SK-N-SH (cell line): ENCODE measurements around the gene PIGC. TPM values are rescaled to one million over a fixed set of nuclear protein-coding genes. Genes with fewer than 3 reads are reported as not detected.

Experiments used
- CTCF ChIA-PET: fragments of 300-600, 350-600 bp; formaldehyde crosslinking; extraction: SDS; loops from one replicate; lab custom pipeline; 2021; lab: Yijun Ruan, JAX
- POLR2A ChIA-PET: fragments of 350-600 bp; sonication (Branson Sonifier 250); formaldehyde crosslinking; extraction: SDS; loops from one replicate; lab custom pipeline; 2020; ENCODE audit warnings: antibody characterized with exemption, inconsistent platforms; lab: Yijun Ruan, JAX
- DNase-seq: peaks from one replicate; pipeline ENCODE4 v3.0.0; 2012
- H2AFZ ChIP-seq: fragments of 200-600 bp; sonication (generic); 2 replicates; pipeline ENCODE4 v1.8.1; 2016; ENCODE audit warnings: antibody characterized with exemption, mild to moderate bottlenecking, low read depth
- H3F3A ChIP-seq: fragments of 200-600 bp; sonication (generic); replicated peaks from 2 replicates; pipeline ENCODE3; 2016; ENCODE audit warnings: antibody characterized with exemption, mild to moderate bottlenecking; ENCODE audit not compliant: insufficient read depth
- H3K27ac ChIP-seq, 2 experiments: fragments of 200-500 bp in 1 of 2; fragments of 200-600 bp in 1 of 2; sonication (Bioruptor generic) in 1 of 2; sonication (generic), shearing (Covaris generic) in 1 of 2; 2 replicates each; pipeline versions ENCODE4 v1.5.1 to v1.6.1; 2014 to 2016; ENCODE audit warnings: low read depth in 2 of 2, inconsistent platforms in 1 of 2, low read length in 1 of 2, mild to moderate bottlenecking in 1 of 2, mixed read lengths in 1 of 2
- H3K27me3 ChIP-seq: fragments of 200-600 bp; sonication (generic), shearing (Covaris generic); 2 replicates; pipeline ENCODE4 v1.6.1; 2016; ENCODE audit warnings: mixed run types; ENCODE audit not compliant: insufficient read depth
- H3K36me3 ChIP-seq, 2 experiments: fragments of 200-500 bp in 1 of 2; fragments of 200-600 bp in 1 of 2; sonication (Bioruptor generic) in 1 of 2; sonication (generic) in 1 of 2; replicated peaks in 1 of 2; 2 replicates each; pipeline versions ENCODE3 to v1.5.1; 2014 to 2016; ENCODE audit warnings: low read length in 1 of 2, mild to moderate bottlenecking in 1 of 2; ENCODE audit not compliant: insufficient read depth in 2 of 2, control insufficient read depth in 1 of 2
- H3K4me1 ChIP-seq, 2 experiments: fragments of 200-500 bp in 1 of 2; fragments of 200-600 bp in 1 of 2; sonication (Bioruptor generic) in 1 of 2; sonication (generic), shearing (Covaris generic) in 1 of 2; 2 replicates each; pipeline versions ENCODE4 v1.5.1 to v1.6.1; 2014 to 2016; ENCODE audit warnings: low read depth in 1 of 2, low read length in 1 of 2, mixed run types in 1 of 2; ENCODE audit not compliant: insufficient read depth in 2 of 2, control insufficient read depth in 1 of 2
- H3K4me2 ChIP-seq: fragments of 200-600 bp; sonication (generic), shearing (Covaris generic); 2 replicates; pipeline ENCODE4 v1.6.1; 2017; ENCODE audit warnings: mixed run types
- H3K4me3 ChIP-seq, 2 experiments: fragments of 200-500 bp in 1 of 2; fragments of 200-600 bp in 1 of 2; sonication (Bioruptor generic) in 1 of 2; sonication (generic), shearing (Covaris generic) in 1 of 2; 2 replicates each; pipeline versions ENCODE4 v1.5.1 to v1.8.1; 2014 to 2016; ENCODE audit warnings: low read depth in 2 of 2, inconsistent platforms in 1 of 2, low read length in 1 of 2, mild to moderate bottlenecking in 1 of 2, mixed read lengths in 1 of 2, moderate library complexity in 1 of 2
- H3K79me2 ChIP-seq: fragments of 200-600 bp; sonication (generic); 2 replicates; pipeline ENCODE4 v1.8.1; 2017; ENCODE audit warnings: mild to moderate bottlenecking; ENCODE audit not compliant: insufficient read depth
- H3K9ac ChIP-seq: fragments of 200-600 bp; sonication (generic); 2 replicates; pipeline ENCODE4 v1.6.1; 2017; ENCODE audit warnings: mixed run types
- H3K9me2 ChIP-seq: fragments of 200-600 bp; sonication (generic); 2 replicates; pipeline ENCODE4 v1.6.1; 2017; ENCODE audit warnings: mixed run types
- H3K9me3 ChIP-seq: fragments of 200-600 bp; sonication (generic); 2 replicates; pipeline ENCODE4 v1.6.1; 2017; ENCODE audit warnings: mixed run types, mild to moderate bottlenecking, moderate library complexity
- H4K20me1 ChIP-seq: fragments of 200-600 bp; sonication (generic); 2 replicates; pipeline ENCODE4 v1.6.1; 2017; ENCODE audit warnings: mild to moderate bottlenecking, mixed run types; ENCODE audit not compliant: insufficient read depth
- CHD2 ChIP-seq: fragments of 150-350 bp; IDR thresholded peaks from 2 replicates; pipeline ENCODE4 v1.6.1; 2018; ENCODE audit warnings: low read length; ENCODE audit not compliant: partially characterized antibody
- EZH2phosphoT487 ChIP-seq: fragments of 200-600 bp; sonication (generic); IDR thresholded peaks from 2 replicates; pipeline ENCODE4 v1.6.1; 2017; ENCODE audit warnings: low read depth, mixed run types, mild to moderate bottlenecking, antibody characterized with exemption, moderate library complexity, borderline replicate concordance
- FOSL2 ChIP-seq: IDR thresholded peaks from 2 replicates; pipeline ENCODE4 v1.4.0; 2012; ENCODE audit warnings: low read depth, mild to moderate bottlenecking, moderate library complexity, borderline replicate concordance
- FOXJ3 ChIP-seq: sonication (generic); formaldehyde crosslinking; IDR thresholded peaks from 2 replicates; pipeline ENCODE4 v1.5.1; 2020; ENCODE audit warnings: mild to moderate bottlenecking, missing genetic modification reagents
- FOXM1 ChIP-seq: IDR thresholded peaks from 2 replicates; pipeline ENCODE4 v1.4.0; 2012; ENCODE audit warnings: low read depth, mild to moderate bottlenecking
- GABPA ChIP-seq: IDR thresholded peaks from 2 replicates; pipeline ENCODE4 v1.4.0; 2012; ENCODE audit warnings: low read depth, mild to moderate bottlenecking
- JUND ChIP-seq: IDR thresholded peaks from 2 replicates; pipeline ENCODE4 v1.4.0; 2012
- MEF2A ChIP-seq: IDR thresholded peaks from 2 replicates; pipeline ENCODE4 v1.4.0; 2012; ENCODE audit warnings: low read depth, borderline replicate concordance
- MXI1 ChIP-seq: IDR thresholded peaks from 2 replicates; pipeline ENCODE4 v1.6.1; 2012; ENCODE audit warnings: mild to moderate bottlenecking, low read depth, low read length, improper control_type of control experiment
- NFIC ChIP-seq: IDR thresholded peaks from 2 replicates; pipeline ENCODE4 v1.4.0; 2012; ENCODE audit warnings: borderline replicate concordance
- NRF1 ChIP-seq: IDR thresholded peaks from 2 replicates; pipeline ENCODE4 v1.6.1; 2012; ENCODE audit warnings: low read depth, mild to moderate bottlenecking, low read length
- TCF12 ChIP-seq: IDR thresholded peaks from 2 replicates; pipeline ENCODE4 v1.4.0; 2012
- YY1 ChIP-seq: IDR thresholded peaks from 2 replicates; pipeline ENCODE4 v1.4.0; 2012; ENCODE audit warnings: low read depth, mild to moderate bottlenecking
- WGBS: methylation state at CpG from one replicate; pipeline ENCODE4 v1.1.6; 2017; ENCODE audit warnings: low lambda C conversion rate; 5-methylcytosine and 5-hydroxymethylcytosine counted together
- polyA plus RNA-seq, 3 experiments: library from polyadenylated mRNA; depleted of rRNA; stranded (reverse); fragments of >200 nt; gene quantifications; 2 replicates each; pipeline ENCODE4 v1.2.3, GENCODE V29; 2012
- TF ChIP-seq, protein P1 (sequence below): fragments of 200-600 bp; sonication (generic); IDR thresholded peaks from 2 replicates; pipeline ENCODE4 v1.6.1; 2017; ENCODE audit warnings: antibody characterized with exemption, mild to moderate bottlenecking, moderate library complexity
- TF ChIP-seq, protein P2 (sequence below): fragments of 150-350 bp; IDR thresholded peaks from 2 replicates; pipeline ENCODE4 v1.6.1; 2017; ENCODE audit warnings: antibody characterized with exemption, low read length, low read depth, borderline replicate concordance
- TF ChIP-seq, protein P3 (sequence below): IDR thresholded peaks from 2 replicates; pipeline ENCODE4; 2012
- TF ChIP-seq, protein P4 (sequence below): IDR thresholded peaks from 2 replicates; pipeline ENCODE4 v1.4.0; 2012; ENCODE audit warnings: low read depth
- TF ChIP-seq, protein P5 (sequence below): fragments of 150-350 bp; IDR thresholded peaks from 2 replicates; pipeline ENCODE4 v1.6.1; 2016; ENCODE audit warnings: mild to moderate bottlenecking, low read depth, low read length
- TF ChIP-seq, protein P6 (sequence below): IDR thresholded peaks from 2 replicates; pipeline ENCODE4 v1.4.0; 2012; ENCODE audit warnings: low read depth, borderline replicate concordance
- TF ChIP-seq, protein P7 (sequence below): IDR thresholded peaks from 2 replicates; pipeline ENCODE4 v1.4.0; 2012; ENCODE audit warnings: low read depth, borderline replicate concordance

Gene PIGC
- polyA plus RNA-seq, 1 of the 3 experiments (the other 2 are of a cell fraction) = 20.6 TPM

DNA sequence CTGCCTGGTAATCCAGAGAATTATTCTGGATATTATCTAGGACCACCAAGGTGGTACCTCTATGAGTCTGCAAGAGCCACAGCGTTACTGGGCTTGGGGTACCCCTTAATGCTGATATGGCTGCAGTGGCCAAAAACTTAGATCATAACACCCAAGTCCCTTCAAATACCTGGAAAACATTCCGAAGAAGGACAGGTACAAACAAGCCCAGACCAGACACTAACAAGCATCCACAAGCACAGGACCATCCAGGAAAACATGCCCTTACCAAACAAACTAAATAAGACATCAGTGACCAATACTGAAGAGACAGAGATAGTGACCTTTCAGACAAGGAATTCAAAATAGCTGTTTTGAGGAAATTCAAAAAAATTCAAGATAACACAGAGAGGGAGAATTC is 20.5 kb downstream of the PIGC start:
- no peak for TF ChIP-seq EZH2phosphoT487
- TF ChIP-seq JUND = no peak
- TF ChIP-seq, protein P1, sequence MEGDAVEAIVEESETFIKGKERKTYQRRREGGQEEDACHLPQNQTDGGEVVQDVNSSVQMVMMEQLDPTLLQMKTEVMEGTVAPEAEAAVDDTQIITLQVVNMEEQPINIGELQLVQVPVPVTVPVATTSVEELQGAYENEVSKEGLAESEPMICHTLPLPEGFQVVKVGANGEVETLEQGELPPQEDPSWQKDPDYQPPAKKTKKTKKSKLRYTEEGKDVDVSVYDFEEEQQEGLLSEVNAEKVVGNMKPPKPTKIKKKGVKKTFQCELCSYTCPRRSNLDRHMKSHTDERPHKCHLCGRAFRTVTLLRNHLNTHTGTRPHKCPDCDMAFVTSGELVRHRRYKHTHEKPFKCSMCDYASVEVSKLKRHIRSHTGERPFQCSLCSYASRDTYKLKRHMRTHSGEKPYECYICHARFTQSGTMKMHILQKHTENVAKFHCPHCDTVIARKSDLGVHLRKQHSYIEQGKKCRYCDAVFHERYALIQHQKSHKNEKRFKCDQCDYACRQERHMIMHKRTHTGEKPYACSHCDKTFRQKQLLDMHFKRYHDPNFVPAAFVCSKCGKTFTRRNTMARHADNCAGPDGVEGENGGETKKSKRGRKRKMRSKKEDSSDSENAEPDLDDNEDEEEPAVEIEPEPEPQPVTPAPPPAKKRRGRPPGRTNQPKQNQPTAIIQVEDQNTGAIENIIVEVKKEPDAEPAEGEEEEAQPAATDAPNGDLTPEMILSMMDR = no peak
- TF ChIP-seq, protein P2, sequence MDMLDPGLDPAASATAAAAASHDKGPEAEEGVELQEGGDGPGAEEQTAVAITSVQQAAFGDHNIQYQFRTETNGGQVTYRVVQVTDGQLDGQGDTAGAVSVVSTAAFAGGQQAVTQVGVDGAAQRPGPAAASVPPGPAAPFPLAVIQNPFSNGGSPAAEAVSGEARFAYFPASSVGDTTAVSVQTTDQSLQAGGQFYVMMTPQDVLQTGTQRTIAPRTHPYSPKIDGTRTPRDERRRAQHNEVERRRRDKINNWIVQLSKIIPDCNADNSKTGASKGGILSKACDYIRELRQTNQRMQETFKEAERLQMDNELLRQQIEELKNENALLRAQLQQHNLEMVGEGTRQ = no peak
- TF ChIP-seq FOSL2 = no peak
- no peak for TF ChIP-seq NFIC
- no peak for TF ChIP-seq GABPA
- TF ChIP-seq MEF2A = no peak
- no peak for TF ChIP-seq NRF1
- TF ChIP-seq, protein P3, sequence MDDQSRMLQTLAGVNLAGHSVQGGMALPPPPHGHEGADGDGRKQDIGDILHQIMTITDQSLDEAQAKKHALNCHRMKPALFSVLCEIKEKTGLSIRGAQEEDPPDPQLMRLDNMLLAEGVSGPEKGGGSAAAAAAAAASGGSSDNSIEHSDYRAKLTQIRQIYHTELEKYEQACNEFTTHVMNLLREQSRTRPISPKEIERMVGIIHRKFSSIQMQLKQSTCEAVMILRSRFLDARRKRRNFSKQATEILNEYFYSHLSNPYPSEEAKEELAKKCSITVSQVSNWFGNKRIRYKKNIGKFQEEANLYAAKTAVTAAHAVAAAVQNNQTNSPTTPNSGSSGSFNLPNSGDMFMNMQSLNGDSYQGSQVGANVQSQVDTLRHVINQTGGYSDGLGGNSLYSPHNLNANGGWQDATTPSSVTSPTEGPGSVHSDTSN = no peak
- TF ChIP-seq, protein P4, sequence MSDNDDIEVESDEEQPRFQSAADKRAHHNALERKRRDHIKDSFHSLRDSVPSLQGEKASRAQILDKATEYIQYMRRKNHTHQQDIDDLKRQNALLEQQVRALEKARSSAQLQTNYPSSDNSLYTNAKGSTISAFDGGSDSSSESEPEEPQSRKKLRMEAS = no peak
- no peak for TF ChIP-seq YY1
- TF ChIP-seq CHD2 = no peak
- no peak for TF ChIP-seq FOXJ3
- no peak for TF ChIP-seq TCF12
- TF ChIP-seq, protein P5, sequence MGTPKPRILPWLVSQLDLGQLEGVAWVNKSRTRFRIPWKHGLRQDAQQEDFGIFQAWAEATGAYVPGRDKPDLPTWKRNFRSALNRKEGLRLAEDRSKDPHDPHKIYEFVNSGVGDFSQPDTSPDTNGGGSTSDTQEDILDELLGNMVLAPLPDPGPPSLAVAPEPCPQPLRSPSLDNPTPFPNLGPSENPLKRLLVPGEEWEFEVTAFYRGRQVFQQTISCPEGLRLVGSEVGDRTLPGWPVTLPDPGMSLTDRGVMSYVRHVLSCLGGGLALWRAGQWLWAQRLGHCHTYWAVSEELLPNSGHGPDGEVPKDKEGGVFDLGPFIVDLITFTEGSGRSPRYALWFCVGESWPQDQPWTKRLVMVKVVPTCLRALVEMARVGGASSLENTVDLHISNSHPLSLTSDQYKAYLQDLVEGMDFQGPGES = no peak
- TF ChIP-seq, protein P6, sequence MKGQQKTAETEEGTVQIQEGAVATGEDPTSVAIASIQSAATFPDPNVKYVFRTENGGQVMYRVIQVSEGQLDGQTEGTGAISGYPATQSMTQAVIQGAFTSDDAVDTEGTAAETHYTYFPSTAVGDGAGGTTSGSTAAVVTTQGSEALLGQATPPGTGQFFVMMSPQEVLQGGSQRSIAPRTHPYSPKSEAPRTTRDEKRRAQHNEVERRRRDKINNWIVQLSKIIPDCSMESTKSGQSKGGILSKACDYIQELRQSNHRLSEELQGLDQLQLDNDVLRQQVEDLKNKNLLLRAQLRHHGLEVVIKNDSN = no peak
- no peak for TF ChIP-seq FOXM1
- TF ChIP-seq, protein P7, sequence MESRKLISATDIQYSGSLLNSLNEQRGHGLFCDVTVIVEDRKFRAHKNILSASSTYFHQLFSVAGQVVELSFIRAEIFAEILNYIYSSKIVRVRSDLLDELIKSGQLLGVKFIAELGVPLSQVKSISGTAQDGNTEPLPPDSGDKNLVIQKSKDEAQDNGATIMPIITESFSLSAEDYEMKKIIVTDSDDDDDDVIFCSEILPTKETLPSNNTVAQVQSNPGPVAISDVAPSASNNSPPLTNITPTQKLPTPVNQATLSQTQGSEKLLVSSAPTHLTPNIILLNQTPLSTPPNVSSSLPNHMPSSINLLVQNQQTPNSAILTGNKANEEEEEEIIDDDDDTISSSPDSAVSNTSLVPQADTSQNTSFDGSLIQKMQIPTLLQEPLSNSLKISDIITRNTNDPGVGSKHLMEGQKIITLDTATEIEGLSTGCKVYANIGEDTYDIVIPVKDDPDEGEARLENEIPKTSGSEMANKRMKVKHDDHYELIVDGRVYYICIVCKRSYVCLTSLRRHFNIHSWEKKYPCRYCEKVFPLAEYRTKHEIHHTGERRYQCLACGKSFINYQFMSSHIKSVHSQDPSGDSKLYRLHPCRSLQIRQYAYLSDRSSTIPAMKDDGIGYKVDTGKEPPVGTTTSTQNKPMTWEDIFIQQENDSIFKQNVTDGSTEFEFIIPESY = no peak
- TF ChIP-seq MXI1 = no peak

More for the DNA sequence above, 20.5 kb downstream of the PIGC start:
- Histone ChIP-seq H3K27me3 (no peaks in the 10 kb centered on the region), H3K9ac (no peak overlapping the region), H3K9me2 (no peaks in the 10 kb centered on the region), H3K4me2 (no peak overlapping the region), H4K20me1 (no peaks in the 10 kb centered on the region), H3K9me3 (no peaks in the 10 kb centered on the region), H2AFZ (no peak overlapping the region), H3K4me1 (no peaks in the 10 kb centered on the region; a peak in 1 of 4 replicates), H3K79me2 (no peaks in the 10 kb centered on the region), H3K4me3 (no peak overlapping the region), H3F3A (peaks cover 8% of the 10 kb centered on the region), H3K36me3 (no peaks in the 10 kb centered on the region), H3K27ac (no peak overlapping the region)
- 86% methylated on average over 2 of the region's 2 CpGs for WGBS
- ChIA-PET POLR2A (no interaction called here), CTCF (interaction anchor here (1.6 kb wide), 1 partner anchor 13 kb away, joined by 3 read pairs; no protein-coding TSS in a partner anchor)
- DNase-seq = no peak
